Activated CD4-positive, alpha-beta T cell treated with anti-CD3 and anti-CD28 coated beads for 36 hours (primary cell): ENCODE measurements around the gene EPB41L5. TPM values are rescaled to one million over a fixed set of nuclear protein-coding genes. Genes with fewer than 3 reads are reported as not detected.
"Not testable (repeated sequence)": the region's sequence is repeated elsewhere in the genome, so short reads cannot be mapped to it uniquely, and the experiment has no call there.

Experiments
- ATAC-seq: fragments of 200-7000 bp; cut with Tn5 transposase; one replicate; pipeline ENCODE4 v1.10.0; 2021; ENCODE audit warnings: mild to moderate bottlenecking, moderate library complexity
- CTCF ChIA-PET: fragments of 350-600 bp; sonication (Branson Sonifier 250); formaldehyde crosslinking; loops from one replicate; lab custom pipeline; 2021; ENCODE audit warnings: antibody characterized with exemption; lab: Charles Lee
- POLR2A ChIA-PET: fragments of 350-600 bp; sonication (Branson Sonifier 250); formaldehyde crosslinking; loops from one replicate; lab custom pipeline; 2021; ENCODE audit warnings: antibody characterized with exemption, inconsistent platforms; lab: Charles Lee
- DNase-seq: peaks from one replicate; pipeline ENCODE4 v3.0.0-alpha.2; 2020
- H3K27ac Mint-ChIP-seq: one replicate; pipeline ENCODE4 v1.8.0; 2021; ENCODE audit warnings: mixed read lengths
- H3K27me3 Mint-ChIP-seq: one replicate; pipeline ENCODE4 v1.8.0; 2021; ENCODE audit warnings: mixed read lengths
- H3K36me3 Mint-ChIP-seq: one replicate; pipeline ENCODE4 v1.8.0; 2021; ENCODE audit warnings: low read depth, mixed read lengths
- H3K4me1 Mint-ChIP-seq: one replicate; pipeline ENCODE4 v1.8.0; 2021; ENCODE audit warnings: mixed read lengths
- H3K4me3 Mint-ChIP-seq: one replicate; pipeline ENCODE4 v1.8.0; 2021; ENCODE audit warnings: mild to moderate bottlenecking, moderate library complexity, mixed read lengths
- H3K9me3 Mint-ChIP-seq: one replicate; pipeline ENCODE4 v1.8.0; 2021; ENCODE audit warnings: low read depth, mixed read lengths
- intact Hi-C, 2 experiments: fragments of 100-400 bp; cut with DNase I in 1 of 2; cut with micrococcal nuclease in 1 of 2; formaldehyde crosslinking; loops; one replicate each; pipeline versions ENCODE4 v1.14.2 to v1.15.1; 2022 to 2024; cut with DNase I, micrococcal nuclease
- total RNA-seq, 2 experiments: library from RNA; stranded (reverse); gene quantifications; one replicate each; pipeline ENCODE4 v1.2.3, GENCODE V29; 2021

EPB41L5 gene
- total RNA-seq, 2 experiments from 2014 or later: 2.2 to 2.4 TPM

DNA sequence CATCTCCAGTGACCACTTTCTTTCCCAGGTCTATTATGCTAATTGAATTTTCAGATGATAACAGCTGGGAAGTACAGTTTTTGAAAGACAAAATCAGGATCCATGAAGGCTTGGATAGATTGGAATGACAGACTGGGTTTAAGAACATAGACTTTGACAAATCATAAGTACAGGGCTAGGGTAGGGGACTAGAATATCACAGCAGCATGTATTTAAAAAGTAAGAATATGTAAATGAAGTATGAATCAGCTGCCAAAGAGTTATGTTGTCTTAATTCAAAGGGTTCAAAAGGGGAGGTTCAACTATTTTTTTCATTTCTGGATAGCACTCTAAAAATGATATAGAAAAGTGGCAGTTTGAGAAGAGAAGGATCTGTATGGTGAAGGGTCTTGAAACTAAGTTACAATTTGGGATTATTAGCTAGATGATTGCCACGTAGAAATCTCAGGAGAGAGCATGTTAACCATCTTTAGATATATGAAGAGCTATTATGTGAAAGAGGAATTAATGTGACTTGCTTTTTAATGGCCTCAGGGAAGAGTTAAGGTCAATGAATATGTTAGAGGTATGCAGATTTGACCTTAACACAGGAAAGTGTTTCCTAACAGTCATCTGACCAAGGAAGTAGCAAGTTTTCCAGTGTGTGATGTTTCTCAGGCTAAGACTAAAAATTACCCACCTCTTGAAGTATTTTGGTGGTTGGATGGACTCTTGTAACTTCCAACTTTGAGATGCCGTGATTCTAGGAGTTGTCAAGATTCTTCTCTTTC is 128.6 kb downstream of the EPB41L5 start:
- H3K4me1 Mint-ChIP-seq: no peaks in the 10 kb centered on the region
- POLR2A ChIA-PET: no interaction called here
- intact Hi-C loops: no loop called here
- no peak overlapping the region for H3K27ac Mint-ChIP-seq
- ATAC-seq: no peak
- H3K36me3 Mint-ChIP-seq: no peaks in the 10 kb centered on the region
- DNase-seq: no peak
- H3K4me3 Mint-ChIP-seq: no peak overlapping the region
- H3K27me3 Mint-ChIP-seq: no peaks in the 10 kb centered on the region
- CTCF ChIA-PET: no interaction called here
- H3K9me3 Mint-ChIP-seq: no peaks in the 10 kb centered on the region

- no peak overlapping the region for H3K4me3 Mint-ChIP-seq
- no peaks in the 10 kb centered on the region for H3K4me1 Mint-ChIP-seq
- intact Hi-C loops: no loop called here
- H3K27ac Mint-ChIP-seq: no peak overlapping the region
- no peaks in the 10 kb centered on the region for H3K27me3 Mint-ChIP-seq
- POLR2A ChIA-PET: no interaction called here
- no peaks in the 10 kb centered on the region for H3K36me3 Mint-ChIP-seq
- ATAC-seq (no peak), DNase-seq (no peak)
- CTCF ChIA-PET: interaction anchor here (0.5 to 1.6 kb wide), 2 partner anchors 32 to 474 kb away, joined by 3 read pairs; no protein-coding TSS in a partner anchor
- H3K9me3 Mint-ChIP-seq: no peaks in the 10 kb centered on the region
Observed at GRCh38 chr2:120142528-120143219, 129.8 kb downstream of the EPB41L5 start.

- Mint-ChIP-seq H3K4me1 (no peaks in the 10 kb centered on the region), H3K36me3 (peaks cover 19% of the 10 kb centered on the region), H3K27ac (no peak overlapping the region), H3K9me3 (peaks cover 10% of the 10 kb centered on the region), H3K27me3 (no peaks in the 10 kb centered on the region), H3K4me3 (no peak overlapping the region)
- ATAC-seq (no peak), DNase-seq (no peak)
- intact Hi-C loops: no loop called here
- CTCF ChIA-PET: no interaction called here
- POLR2A ChIA-PET: no interaction called here
Observed at GRCh38 chr2:120148229-120148628, 135.4 kb downstream of the EPB41L5 start.

DNA sequence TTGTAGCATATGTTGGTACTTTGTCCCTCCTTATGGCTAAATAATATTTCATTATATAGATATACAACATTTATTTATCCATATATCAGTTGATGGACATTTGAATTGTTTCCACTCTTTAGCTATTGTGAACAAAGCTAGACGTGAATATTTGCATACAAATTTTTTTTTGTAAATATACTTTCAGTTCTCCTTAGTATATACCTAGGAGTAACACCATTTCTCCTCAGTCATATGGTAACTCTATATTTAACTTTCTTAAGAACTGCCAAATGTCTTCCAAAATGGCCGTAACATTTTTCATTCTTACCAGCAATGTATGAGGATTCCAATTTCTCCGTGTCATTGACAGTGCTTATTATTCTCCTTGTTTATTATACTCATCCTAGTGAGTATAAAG is 135.8 kb downstream of the EPB41L5 start:
- Mint-ChIP-seq H3K4me3 (no peak overlapping the region), H3K9me3 (peaks cover 10% of the 10 kb centered on the region), H3K36me3 (peaks cover 21% of the 10 kb centered on the region), H3K27me3 (no peaks in the 10 kb centered on the region), H3K27ac (no peak overlapping the region), H3K4me1 (no peaks in the 10 kb centered on the region)
- DNase-seq (no peak), ATAC-seq (no peak)
- CTCF ChIA-PET: no interaction called here
- POLR2A ChIA-PET: no interaction called here
- intact Hi-C loops: no loop called here

DNA sequence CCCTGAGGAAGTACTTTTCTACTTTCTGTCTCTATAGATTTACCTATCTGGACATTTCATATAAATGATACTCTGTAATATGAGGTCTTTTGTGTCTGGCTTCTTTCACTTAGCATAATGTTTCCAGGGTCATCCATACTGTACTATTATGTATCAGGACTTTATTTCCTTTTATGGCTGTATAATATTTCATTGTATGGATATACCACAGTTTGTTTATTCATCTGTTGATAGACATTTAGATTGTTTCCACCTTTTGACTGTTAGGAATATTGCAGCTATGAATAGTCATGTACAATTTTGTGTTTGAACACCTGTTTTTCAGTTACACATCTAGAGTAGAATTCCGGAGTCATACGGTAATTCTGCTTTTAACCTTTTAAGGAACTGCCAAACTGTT is 136.5 kb downstream of the EPB41L5 start:
- POLR2A ChIA-PET: no interaction called here
- H3K4me1 Mint-ChIP-seq: no peaks in the 10 kb centered on the region
- no peak for DNase-seq
- CTCF ChIA-PET: interaction anchor here (1.2 to 1.3 kb wide), 2 partner anchors 17 to 25 kb away, joined by 3 read pairs; no protein-coding TSS in a partner anchor
- peaks cover 24% of the 10 kb centered on the region for H3K36me3 Mint-ChIP-seq
- H3K4me3 Mint-ChIP-seq: no peak overlapping the region
- H3K27me3 Mint-ChIP-seq: no peaks in the 10 kb centered on the region
- intact Hi-C loops: no loop called here
- H3K27ac Mint-ChIP-seq: no peak overlapping the region
- ATAC-seq: no peak
- peaks cover 10% of the 10 kb centered on the region for H3K9me3 Mint-ChIP-seq

GRCh38 chr2:120150040-120150482 is 137.2 kb downstream of the EPB41L5 start:
- no peak overlapping the region for H3K27ac Mint-ChIP-seq
- intact Hi-C loops: no loop called here
- H3K9me3 Mint-ChIP-seq: peaks cover 11% of the 10 kb centered on the region
- no peaks in the 10 kb centered on the region for H3K27me3 Mint-ChIP-seq
- no peak overlapping the region for H3K4me3 Mint-ChIP-seq
- H3K36me3 Mint-ChIP-seq: peaks cover 25% of the 10 kb centered on the region
- POLR2A ChIA-PET: no interaction called here
- CTCF ChIA-PET: interaction anchor here (1.2 to 3.0 kb wide), 3 partner anchors 17 to 26 kb away, joined by 3 to 12 read pairs (median 3); no protein-coding TSS in a partner anchor
- DNase-seq (no peak), ATAC-seq (no peak)
- no peaks in the 10 kb centered on the region for H3K4me1 Mint-ChIP-seq

DNA sequence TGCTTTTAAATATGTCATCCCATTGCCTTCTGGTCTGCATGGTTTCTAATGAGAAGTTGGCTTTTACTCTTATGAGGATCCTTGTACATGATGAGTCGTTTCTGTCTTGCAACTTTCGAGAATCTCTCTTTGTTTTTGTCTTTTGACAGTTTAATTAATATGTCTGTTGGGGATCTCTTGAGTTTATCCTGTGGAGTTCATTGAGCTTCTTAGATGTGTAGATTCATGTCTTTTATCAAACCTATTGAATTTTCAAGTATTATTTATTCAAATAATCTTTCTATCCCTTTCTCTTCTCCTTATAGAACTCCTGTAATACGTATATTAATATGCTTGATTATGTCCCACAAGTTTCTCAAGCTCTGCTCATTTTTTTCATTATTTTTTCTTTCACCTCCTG is 142.4 kb downstream of the EPB41L5 start:
- DNase-seq: no peak
- H3K27ac Mint-ChIP-seq: no peak overlapping the region
- no peaks in the 10 kb centered on the region for H3K27me3 Mint-ChIP-seq
- peaks cover 14% of the 10 kb centered on the region for H3K9me3 Mint-ChIP-seq
- ChIA-PET CTCF (no interaction called here), POLR2A (no interaction called here)
- H3K4me3 Mint-ChIP-seq: no peak overlapping the region
- no peak for ATAC-seq
- intact Hi-C loops: no loop called here
- H3K36me3 Mint-ChIP-seq: peaks cover 22% of the 10 kb centered on the region
- H3K4me1 Mint-ChIP-seq: no peaks in the 10 kb centered on the region

DNA sequence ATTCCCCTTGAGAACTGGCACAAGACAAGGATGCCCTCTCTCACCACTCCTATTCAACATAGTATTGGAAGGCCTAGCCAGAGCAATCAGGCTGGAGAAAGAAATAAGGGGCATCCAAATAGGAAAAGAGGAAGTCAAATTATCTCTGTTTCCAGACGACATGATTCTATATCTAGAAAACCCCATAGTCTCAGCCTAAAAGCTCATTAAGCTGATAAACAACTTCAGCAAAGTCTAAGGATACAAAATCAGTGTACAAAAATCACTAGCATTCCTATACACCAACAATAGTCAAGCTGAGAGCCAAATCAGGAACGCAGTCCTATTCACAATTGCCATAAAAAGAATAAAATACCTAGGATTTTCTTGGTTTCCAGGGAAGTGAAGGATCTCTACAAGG is 145.8 kb downstream of the EPB41L5 start:
- intact Hi-C loops, H3K27ac Mint-ChIP-seq, H3K27me3 Mint-ChIP-seq, H3K9me3 Mint-ChIP-seq, ATAC-seq, DNase-seq, H3K36me3 Mint-ChIP-seq, H3K4me3 Mint-ChIP-seq, POLR2A ChIA-PET, H3K4me1 Mint-ChIP-seq: not testable (repeated sequence)
- CTCF ChIA-PET: interaction anchor here (0.9 to 1.8 kb wide), 2 partner anchors 11 to 16 kb away, joined by 3 to 5 read pairs; no protein-coding TSS in a partner anchor

- DNase-seq (no peak), ATAC-seq (no peak)
- intact Hi-C loops: no loop called here
- no peaks in the 10 kb centered on the region for H3K9me3 Mint-ChIP-seq
- H3K36me3 Mint-ChIP-seq: no peaks in the 10 kb centered on the region
- POLR2A ChIA-PET: no interaction called here
- H3K27ac Mint-ChIP-seq: no peak overlapping the region
- H3K27me3 Mint-ChIP-seq: no peaks in the 10 kb centered on the region
- CTCF ChIA-PET: no interaction called here
- H3K4me1 Mint-ChIP-seq: no peaks in the 10 kb centered on the region
- H3K4me3 Mint-ChIP-seq: no peak overlapping the region
Observed at GRCh38 chr2:120161190-120161589, 148.3 kb downstream of the EPB41L5 start.

GRCh38 chr2:120162716-120163115 is 149.8 kb downstream of the EPB41L5 start:
- H3K36me3 Mint-ChIP-seq: no peaks in the 10 kb centered on the region
- DNase-seq (no peak), ATAC-seq (no peak)
- no peaks in the 10 kb centered on the region for H3K4me1 Mint-ChIP-seq
- no peak overlapping the region for H3K27ac Mint-ChIP-seq
- ChIA-PET CTCF (interaction anchor here (0.7 to 5.1 kb wide), 2 partner anchors 10 to 13 kb away, joined by 4 to 25 read pairs; no protein-coding TSS in a partner anchor), POLR2A (no interaction called here)
- H3K27me3 Mint-ChIP-seq: no peaks in the 10 kb centered on the region
- no peak overlapping the region for H3K4me3 Mint-ChIP-seq
- intact Hi-C loops: no loop called here
- no peaks in the 10 kb centered on the region for H3K9me3 Mint-ChIP-seq

DNA sequence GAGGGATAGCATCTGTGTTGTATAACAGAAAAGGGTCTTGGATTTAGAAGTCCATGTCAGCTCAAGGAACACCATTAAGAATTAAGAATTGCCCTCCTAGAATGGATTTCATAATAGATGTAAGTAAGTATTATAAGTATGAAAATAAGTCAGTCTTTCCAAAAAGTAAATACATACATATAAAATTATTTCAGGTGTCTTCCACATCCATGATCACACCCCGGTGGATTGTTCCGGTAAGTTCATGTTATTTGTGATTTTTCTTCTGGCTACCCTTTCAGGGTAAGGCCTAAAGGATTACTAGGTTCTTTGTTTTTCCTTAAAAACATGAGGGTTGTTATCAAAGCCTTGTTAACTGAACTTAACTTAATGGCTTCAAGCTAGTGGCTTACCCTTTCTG is 154.4 kb downstream of the EPB41L5 start:
- Mint-ChIP-seq H3K36me3 (no peaks in the 10 kb centered on the region), H3K9me3 (no peaks in the 10 kb centered on the region), H3K4me1 (no peaks in the 10 kb centered on the region), H3K27ac (no peak overlapping the region), H3K4me3 (no peak overlapping the region), H3K27me3 (no peaks in the 10 kb centered on the region)
- ATAC-seq (no peak), DNase-seq (no peak)
- ChIA-PET POLR2A (no interaction called here), CTCF (interaction anchor here (1.3 kb wide), 1 partner anchor 9 kb away, joined by 6 read pairs; no protein-coding TSS in a partner anchor)
- intact Hi-C loops: no loop called here
